ENCODE results near the gene CPLANE1.
"Not testable (repeated sequence)": the region's sequence is repeated elsewhere in the genome, so short reads cannot be mapped to it uniquely, and the experiment has no call there.

CPLANE1 gene

GRCh38 chr5:37207802-37208201, 41.4 kb downstream of the CPLANE1 start:
- no peak for DNase-seq

DNA sequence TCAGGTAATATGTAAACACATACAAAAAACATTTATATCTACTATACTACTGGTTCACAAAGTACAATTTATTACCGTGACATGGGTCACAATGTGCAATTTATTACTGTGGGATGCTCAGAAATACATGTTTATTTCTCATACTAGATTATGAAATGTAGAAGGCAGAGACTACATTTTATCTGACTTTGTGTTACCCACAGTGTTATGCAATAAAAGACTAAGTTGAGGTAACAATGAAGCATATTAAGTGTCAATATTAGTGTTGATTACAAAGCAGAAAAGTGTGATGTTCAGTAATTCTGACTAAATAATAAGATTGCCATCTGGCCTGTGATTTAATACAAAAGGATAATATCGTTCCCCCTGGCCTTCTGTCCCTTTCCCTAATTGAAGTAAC, 42.4 kb downstream of the CPLANE1 start:
- no peak for DNase-seq

- DNase-seq = no peak
Measured at GRCh38 chr5:37198842-37199241, 50.3 kb downstream of the CPLANE1 start.

DNA sequence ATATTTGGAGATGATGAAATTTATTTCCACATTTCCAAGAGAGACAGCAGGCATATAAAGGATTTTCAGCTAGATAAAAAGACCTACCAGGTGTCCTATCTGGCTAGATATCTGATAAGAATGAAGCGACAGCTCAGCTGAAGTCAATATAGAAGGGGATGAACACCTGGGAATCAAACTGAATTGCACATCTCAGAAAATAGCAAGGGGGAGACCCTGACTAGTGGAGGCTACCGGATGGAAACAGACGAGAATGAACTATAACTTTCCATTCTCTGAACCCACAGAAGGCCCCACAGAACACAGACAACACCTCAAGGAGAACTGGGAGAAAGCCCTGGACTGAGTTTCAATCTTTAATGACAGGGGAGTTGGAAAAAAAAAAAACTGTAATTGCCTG, 51.1 kb downstream of the CPLANE1 start:
- no peak for DNase-seq

DNA sequence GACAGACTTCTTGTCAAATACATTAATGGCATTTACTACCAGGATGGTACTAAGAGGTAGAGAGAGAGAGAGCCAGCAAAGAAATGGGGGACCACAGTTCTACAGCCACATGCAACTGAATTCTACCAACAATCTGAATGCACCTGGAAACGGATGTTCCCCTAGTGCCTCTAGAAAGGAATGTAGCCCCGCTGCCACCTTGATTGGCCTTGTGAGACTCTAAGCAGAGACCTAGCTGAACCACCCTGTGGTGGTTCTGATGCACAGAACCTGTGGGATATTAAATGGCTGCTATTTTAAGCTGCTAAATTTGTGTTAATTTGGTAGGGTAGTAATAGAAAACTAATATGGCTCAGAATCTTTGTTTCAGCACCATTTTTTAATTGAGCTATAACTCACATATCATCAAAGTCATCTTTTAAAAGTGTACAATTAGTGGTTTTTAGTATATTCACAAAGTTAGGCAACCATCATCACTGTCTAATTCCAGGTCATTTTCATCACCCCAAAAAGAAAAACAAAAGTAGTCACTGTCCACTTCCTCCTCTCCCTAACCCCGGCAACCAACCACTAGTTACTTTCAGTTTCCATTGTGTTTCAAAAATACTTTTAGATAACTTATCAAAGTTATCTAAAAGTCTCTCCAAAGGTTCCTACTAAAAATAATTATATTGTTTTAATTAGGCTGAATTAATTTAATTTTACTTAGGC, 51.7 kb downstream of the CPLANE1 start:
- DNase-seq = no peak

DNA sequence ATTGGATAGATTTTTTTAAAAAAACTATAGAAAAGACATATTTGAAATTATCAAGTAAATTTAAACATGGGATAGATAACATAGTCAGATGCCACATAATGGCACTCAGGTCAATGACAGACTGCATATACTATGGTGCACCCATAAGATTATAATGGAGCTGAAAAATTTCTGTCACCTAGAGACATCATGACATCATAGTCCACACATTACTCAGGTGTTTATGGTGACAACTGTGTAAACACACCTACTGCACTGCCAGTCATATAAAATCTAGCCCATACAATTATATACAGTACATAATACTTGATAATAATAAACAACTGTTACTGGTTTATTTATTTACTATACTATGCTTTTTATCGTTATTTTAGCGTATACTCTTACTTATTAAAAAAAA, 58.6 kb downstream of the CPLANE1 start:
- DNase-seq = no peak

- no peak for DNase-seq
Measured at GRCh38 chr5:37189355-37189754, 59.8 kb downstream of the CPLANE1 start.

GRCh38 chr5:37187465-37187977, 61.7 kb downstream of the CPLANE1 start:
- no peak for DNase-seq

DNA sequence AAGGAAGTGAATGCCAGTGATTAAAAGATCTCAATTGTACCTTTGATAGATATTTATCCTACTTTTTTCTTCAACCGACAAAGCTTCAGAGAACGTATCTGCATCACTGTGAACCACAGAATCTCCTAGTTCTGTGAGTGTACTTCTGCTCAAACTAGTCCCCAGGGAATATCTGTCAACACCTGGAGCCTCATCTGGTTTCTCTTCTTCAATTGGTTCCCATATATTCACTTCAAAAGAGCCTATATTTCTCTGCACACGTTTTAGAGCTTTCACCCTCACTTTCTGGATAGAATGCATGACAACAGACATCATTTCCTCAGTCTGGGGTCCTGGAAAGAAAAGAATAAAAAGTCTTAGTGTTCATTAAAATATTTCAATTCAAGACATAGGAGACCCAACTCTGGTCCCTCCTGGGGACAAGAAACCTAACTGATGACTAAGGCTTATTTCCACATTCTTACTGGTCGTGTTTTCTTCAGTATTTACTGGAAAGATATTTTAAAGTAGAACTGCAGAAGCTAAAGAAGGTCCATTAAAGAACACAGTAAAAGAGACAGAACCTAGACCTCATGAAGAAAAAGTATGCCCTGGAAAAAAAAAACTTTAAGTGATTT, 64.3 kb downstream of the CPLANE1 start:
- DNase-seq = no peak

DNA sequence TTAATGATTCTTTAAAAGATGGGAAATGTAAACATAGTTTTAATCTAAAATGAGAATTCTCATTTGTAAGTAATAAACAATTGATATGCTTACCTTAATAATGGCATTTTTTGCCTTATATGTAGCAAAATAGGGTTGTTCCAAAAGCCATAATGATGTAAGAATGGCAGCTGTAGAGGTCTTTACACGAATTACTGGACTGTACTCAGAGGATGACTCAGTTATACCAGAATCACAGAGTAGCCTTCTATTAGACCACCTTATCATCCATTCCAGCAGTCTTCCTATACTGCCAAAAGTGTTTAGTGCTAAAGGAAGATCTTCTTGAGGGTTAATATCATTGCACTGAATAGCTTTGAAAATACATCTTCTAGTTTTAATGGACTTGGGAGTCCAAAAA, 66.5 kb downstream of the CPLANE1 start:
- DNase-seq = no peak

DNA sequence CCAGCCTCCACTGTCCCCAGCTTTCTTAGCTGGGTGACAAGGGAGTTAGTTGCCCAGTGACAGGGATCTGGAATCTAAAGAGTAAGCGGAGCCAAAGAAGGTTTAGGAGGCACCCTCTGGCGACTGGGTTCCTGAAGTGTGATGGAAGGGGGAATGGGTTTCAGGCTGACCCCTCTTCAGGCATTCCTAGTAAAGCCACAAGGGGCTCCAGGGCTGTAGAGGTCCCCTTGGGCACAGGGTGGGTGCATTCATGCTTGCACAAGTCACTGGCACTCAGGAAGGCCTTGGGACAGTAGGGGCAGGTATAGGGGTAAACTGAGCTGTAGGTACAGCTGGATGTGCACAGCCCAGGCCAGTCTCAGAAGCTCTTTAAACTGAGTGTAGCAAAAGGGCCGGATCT, 74.2 kb downstream of the CPLANE1 start:
- no peak for DNase-seq

DNA sequence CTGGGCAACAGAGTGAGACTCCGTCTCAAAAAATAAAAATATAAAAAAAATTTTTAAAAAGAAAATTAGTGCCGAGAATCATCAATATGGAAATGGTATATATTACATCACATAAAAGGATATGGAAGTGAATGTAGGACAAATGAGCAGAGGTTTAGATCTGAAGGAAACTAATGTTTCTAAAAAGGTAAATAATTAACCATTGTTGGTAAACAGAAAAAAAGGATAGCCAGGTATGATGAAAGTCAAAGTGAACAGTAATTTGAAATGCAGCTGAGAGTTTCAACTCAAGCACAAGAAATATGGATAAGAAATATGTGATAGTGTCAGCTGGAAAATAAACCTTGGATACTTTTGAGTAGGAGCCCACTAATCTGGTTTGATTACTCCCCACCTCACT, 76.2 kb downstream of the CPLANE1 start:
- DNase-seq = no peak

DNA sequence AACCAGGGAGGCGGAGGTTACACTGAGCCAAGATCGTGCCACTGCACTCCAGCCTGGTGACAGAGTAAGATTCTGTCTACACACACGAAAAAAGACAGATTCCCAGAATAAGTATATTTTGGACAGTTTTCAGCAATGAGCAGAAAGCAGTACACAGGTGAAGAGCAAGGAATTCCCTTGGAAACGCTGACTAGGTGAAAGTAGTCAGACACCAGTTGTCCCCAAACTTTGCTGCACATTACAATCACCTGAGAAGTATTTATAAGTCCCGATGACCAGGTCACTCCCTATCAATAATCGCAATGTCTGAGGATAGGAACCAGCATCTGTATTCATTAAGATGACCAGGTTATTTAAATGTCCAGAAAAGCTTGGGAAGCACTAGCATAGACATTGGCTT, 78.3 kb downstream of the CPLANE1 start:
- no peak for DNase-seq

DNA sequence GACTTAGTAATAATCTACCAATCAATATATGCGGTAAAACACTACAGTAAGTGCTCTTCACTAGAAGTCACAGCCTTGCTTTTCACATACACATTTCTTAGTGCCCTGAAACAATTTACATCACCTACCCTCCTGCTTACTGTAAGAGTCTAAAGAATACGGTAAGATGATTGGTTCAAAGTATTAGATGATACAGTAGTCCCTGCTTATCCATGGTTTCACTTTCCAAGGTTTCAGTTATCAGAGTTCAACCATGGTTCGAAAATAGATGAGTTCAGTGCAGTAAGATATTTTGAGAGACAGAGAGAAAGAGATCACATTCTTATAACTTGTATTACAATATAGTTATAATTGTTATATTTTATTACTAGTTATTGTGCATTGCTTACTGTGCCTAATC, 83.0 kb downstream of the CPLANE1 start:
- DNase-seq = no peak

- DNase-seq = no peak
Measured at GRCh38 chr5:37165761-37166160, 83.4 kb downstream of the CPLANE1 start.

GRCh38 chr5:37153661-37154060, 95.5 kb downstream of the CPLANE1 start:
- DNase-seq = no peak

DNA sequence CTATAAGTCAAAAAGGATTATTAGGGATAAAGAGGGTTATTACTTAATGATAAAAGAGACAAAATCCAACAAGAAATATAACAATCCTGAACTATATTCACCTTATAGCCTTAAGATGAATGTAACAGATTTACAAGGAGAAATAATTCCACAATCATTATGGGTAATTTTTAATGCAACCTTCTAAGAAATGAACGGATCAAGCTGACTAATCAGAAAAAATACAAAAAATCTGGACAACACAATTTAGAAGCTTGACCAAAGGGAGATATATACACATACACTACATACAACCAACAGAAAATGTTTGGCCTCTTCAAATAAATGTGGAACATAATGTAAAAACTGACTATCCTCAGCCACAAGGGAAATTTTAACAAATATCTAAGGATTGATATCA, 102.3 kb downstream of the CPLANE1 start:
- no peak for DNase-seq

GRCh38 chr5:37136694-37137093, 112.5 kb downstream of the CPLANE1 start:
- no peak for DNase-seq

DNA sequence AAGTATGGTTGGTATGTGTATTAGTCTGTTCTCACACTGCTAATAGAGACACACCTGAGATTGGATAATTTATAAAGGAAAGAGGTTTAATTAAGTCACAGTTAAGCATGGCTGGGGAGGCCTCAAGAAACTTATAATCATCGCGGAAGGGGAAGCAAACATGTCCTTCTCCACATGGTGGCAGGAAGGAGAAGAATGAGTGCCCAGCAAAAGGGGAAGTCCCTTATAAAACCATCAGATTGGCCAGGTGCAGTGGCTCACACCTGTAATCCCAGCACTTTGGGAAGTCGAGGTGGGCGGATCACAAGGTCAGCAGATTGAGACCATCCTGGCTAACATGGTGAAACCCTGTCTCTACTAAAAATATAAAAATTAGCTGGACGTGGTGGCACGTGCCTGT, 113.9 kb downstream of the CPLANE1 start:
- not testable (repeated sequence) for DNase-seq

- no peak for DNase-seq
Measured at GRCh38 chr5:37133939-37134338, 115.2 kb downstream of the CPLANE1 start.

GRCh38 chr5:37132646-37133045, 116.5 kb downstream of the CPLANE1 start:
- no peak for DNase-seq

DNA sequence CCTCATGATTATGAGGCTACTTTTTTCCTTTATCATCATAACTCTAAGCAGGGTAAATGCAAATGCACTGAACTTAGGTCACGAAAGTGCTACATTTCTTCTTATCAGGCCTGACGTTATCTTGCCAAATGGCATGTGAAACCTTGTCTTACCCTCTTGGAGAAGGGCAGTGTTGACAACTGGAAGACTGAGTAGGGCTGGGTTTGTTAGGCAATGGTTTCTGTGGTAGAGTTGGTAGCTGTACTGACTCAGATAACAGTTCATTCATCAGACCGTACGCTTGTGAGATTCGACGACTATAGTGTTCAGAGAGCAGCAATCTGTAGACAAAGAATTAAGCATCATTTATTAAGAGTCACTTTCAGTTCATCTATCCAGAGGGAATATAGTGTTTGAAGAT, 127.7 kb downstream of the CPLANE1 start:
- DNase-seq = no peak

GRCh38 chr5:37121027-37121426, 128.1 kb downstream of the CPLANE1 start:
- no peak for DNase-seq

- no peak for DNase-seq
Measured at GRCh38 chr5:37120270-37120669, 128.9 kb downstream of the CPLANE1 start.

GRCh38 chr5:37116359-37116758, 132.8 kb downstream of the CPLANE1 start:
- no peak for DNase-seq
